HFF-Myc (cell line): ENCODE measurements around the gene PDZRN4.

Experiments
- DNase-seq: peaks from one replicate; pipeline ENCODE4 v3.0.0-alpha.2; 2011; ENCODE audit warnings: low read depth; ENCODE audit errors: extremely low read depth
- H3K4me3 ChIP-seq: replicated peaks from 2 replicates; pipeline ENCODE4 v1.5.1; 2011; ENCODE audit warnings: low read depth, mild to moderate bottlenecking, control low read depth, low read length
- CTCF ChIP-seq: IDR thresholded peaks from 2 replicates; pipeline ENCODE4 v1.5.1; 2012; ENCODE audit warnings: mild to moderate bottlenecking, low read depth, low read length, control low read depth; ENCODE audit errors: missing control alignments

Gene PDZRN4

GRCh38 chr12:41621291-41621690, 433.2 kb downstream of the PDZRN4 start:
- H3K4me3 ChIP-seq, result no peak overlapping the region
- TF ChIP-seq CTCF, result no peak
- no peak for DNase-seq
